ENCODE results near the gene ERC2. TPM values are rescaled to one million over a fixed set of nuclear protein-coding genes. Genes with fewer than 3 reads are reported as not detected.

ERC2 gene
- total RNA-seq, 2 experiments from 2014 or later = not detected

- H3K36me3 ChIP-seq (ENCODE audit: insufficient read depth, low read length) = no peaks in the 10 kb centered on the region
- H3K79me2 ChIP-seq (ENCODE audit: insufficient read depth, low read depth, low read length) = no peaks in the 10 kb centered on the region
- no peak for DNase-seq (ENCODE audit: low spot score)
- no peak overlapping the region for H3K27ac ChIP-seq (ENCODE audit: low read depth, low read length, poor library complexity, severe bottlenecking)
- no peaks in the 10 kb centered on the region for H3K4me1 ChIP-seq (ENCODE audit: insufficient read depth, low read length, poor library complexity, severe bottlenecking)
- H2AFZ ChIP-seq (ENCODE audit: low read length) = no peak overlapping the region
- no TSS peak for BruUV-seq (replicated peaks)
- H3K9me3 ChIP-seq (ENCODE audit: low read length) = no peaks in the 10 kb centered on the region
- no peaks in the 10 kb centered on the region for H4K20me1 ChIP-seq (ENCODE audit: insufficient read depth, low read length)
- H3K4me3 ChIP-seq (ENCODE audit: low read depth, low read length, poor library complexity, severe bottlenecking) = no peak overlapping the region
- TF ChIP-seq, protein P1, sequence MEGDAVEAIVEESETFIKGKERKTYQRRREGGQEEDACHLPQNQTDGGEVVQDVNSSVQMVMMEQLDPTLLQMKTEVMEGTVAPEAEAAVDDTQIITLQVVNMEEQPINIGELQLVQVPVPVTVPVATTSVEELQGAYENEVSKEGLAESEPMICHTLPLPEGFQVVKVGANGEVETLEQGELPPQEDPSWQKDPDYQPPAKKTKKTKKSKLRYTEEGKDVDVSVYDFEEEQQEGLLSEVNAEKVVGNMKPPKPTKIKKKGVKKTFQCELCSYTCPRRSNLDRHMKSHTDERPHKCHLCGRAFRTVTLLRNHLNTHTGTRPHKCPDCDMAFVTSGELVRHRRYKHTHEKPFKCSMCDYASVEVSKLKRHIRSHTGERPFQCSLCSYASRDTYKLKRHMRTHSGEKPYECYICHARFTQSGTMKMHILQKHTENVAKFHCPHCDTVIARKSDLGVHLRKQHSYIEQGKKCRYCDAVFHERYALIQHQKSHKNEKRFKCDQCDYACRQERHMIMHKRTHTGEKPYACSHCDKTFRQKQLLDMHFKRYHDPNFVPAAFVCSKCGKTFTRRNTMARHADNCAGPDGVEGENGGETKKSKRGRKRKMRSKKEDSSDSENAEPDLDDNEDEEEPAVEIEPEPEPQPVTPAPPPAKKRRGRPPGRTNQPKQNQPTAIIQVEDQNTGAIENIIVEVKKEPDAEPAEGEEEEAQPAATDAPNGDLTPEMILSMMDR (conservative IDR thresholded peaks at IDR 0.05; ENCODE audit: low read length) = no peak
- no peak for TF ChIP-seq EZH2phosphoT487 (IDR thresholded peaks at IDR 0.05; ENCODE audit: borderline replicate concordance, low read depth, low read length)
- ChIA-PET CTCF (ENCODE audit: unreplicated experiment) (no interaction called here), POLR2A (no interaction called here)
- H3K9me2 ChIP-seq (ENCODE audit: insufficient read depth, low read length) = no peaks in the 10 kb centered on the region
- H3K4me2 ChIP-seq (ENCODE audit: low read length) = no peak overlapping the region
- intact Hi-C loops (cut with micrococcal nuclease; ENCODE audit: unreplicated experiment) = no loop called here
These were observed 829.1 kb downstream of the ERC2 start for GRCh38 chr3:55639143-55639542.

DNA sequence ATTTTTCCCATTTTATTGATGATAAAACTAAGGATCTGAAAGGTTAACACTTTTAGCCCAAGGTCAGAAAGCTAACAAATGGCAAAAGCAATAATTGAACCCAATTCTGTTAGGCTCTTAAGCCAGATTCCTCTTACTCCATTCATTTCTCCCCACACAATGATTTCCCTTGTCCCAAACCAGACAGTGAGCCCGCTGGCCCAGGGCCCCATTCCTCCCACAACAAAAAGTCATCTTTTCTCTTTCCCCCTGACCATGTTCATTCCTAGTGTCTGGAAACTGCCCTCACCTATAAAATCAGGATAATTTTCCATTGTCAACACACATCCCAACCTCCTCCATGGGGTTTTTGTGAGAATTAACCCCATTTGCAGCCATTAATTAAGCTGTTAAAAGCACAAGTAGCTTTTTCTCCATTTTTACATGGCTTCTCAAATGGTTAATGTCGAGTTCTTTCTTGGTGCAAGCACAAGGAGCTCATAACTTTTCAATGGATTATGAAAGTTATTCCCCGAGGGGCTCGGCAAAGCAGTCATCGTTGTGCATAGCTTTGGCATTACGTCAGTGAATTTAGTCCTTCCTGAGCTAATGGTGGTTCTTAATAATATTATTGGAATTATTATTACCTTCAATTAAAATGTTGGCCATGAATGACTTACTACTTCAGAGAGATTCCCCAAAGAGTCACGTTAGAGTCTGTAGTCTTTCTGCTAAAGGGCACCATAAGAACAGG is 830.2 kb downstream of the ERC2 start:
- no peaks in the 10 kb centered on the region for H3K9me3 ChIP-seq (ENCODE audit: low read length)
- no peaks in the 10 kb centered on the region for H3K9me2 ChIP-seq (ENCODE audit: insufficient read depth, low read length)
- intact Hi-C loops (cut with micrococcal nuclease; ENCODE audit: unreplicated experiment) = no loop called here
- no peaks in the 10 kb centered on the region for H3K4me1 ChIP-seq (ENCODE audit: insufficient read depth, low read length, poor library complexity, severe bottlenecking)
- ChIA-PET POLR2A (interaction anchor here (0.7 to 1.1 kb wide), 4 partner anchors 9 to 92 kb away, joined by 3 read pairs; no protein-coding TSS in a partner anchor), CTCF (ENCODE audit: unreplicated experiment) (no interaction called here)
- no peak overlapping the region for H2AFZ ChIP-seq (ENCODE audit: low read length)
- no peak overlapping the region for H3K27ac ChIP-seq (ENCODE audit: low read depth, low read length, poor library complexity, severe bottlenecking)
- TF ChIP-seq, protein P1 (conservative IDR thresholded peaks at IDR 0.05; ENCODE audit: low read length) = no peak
- no peak for TF ChIP-seq EZH2phosphoT487 (IDR thresholded peaks at IDR 0.05; ENCODE audit: borderline replicate concordance, low read depth, low read length)
- no peaks in the 10 kb centered on the region for H4K20me1 ChIP-seq (ENCODE audit: insufficient read depth, low read length)
- no peak overlapping the region for H3K4me2 ChIP-seq (ENCODE audit: low read length)
- no peak overlapping the region for H3K4me3 ChIP-seq (ENCODE audit: low read depth, low read length, poor library complexity, severe bottlenecking)
- DNase-seq (ENCODE audit: low spot score) = no peak
- BruUV-seq (replicated peaks) = no TSS peak
- no peaks in the 10 kb centered on the region for H3K36me3 ChIP-seq (ENCODE audit: insufficient read depth, low read length)
- no peaks in the 10 kb centered on the region for H3K79me2 ChIP-seq (ENCODE audit: insufficient read depth, low read depth, low read length)

All from OCI-LY7 (cell line).